ENCODE results near the gene FAM98B. TPM values are rescaled to one million over a fixed set of nuclear protein-coding genes. Genes with fewer than 3 reads are reported as not detected.

Gene FAM98B
- total RNA-seq, 2 experiments from 2014 or later, result 20.1 to 20.4 TPM

GRCh38 chr15:38532728-38533127 is 78.8 kb downstream of the FAM98B start:
- no peak for DNase-seq
- no peaks in the 10 kb centered on the region for H3K27me3 ChIP-seq (ENCODE audit: control insufficient read depth in 1 of 2, insufficient read depth in 2 of 2, low read length in 2 of 2)
- Mint-ChIP-seq H3K27me3 (no peaks in the 10 kb centered on the region), H3K27ac (peak overlapping the region; percentile 80), H3K4me1 (ENCODE audit: low read depth) (peaks cover 99% of the 10 kb centered on the region), H3K36me3 (ENCODE audit: low read depth) (peaks cover 100% of the 10 kb centered on the region), H3K9me3 (no peaks in the 10 kb centered on the region), H3K4me3 (peak overlapping the region; percentile 32)
- no peak overlapping the region for H3K4me3 ChIP-seq (ENCODE audit: low read length)
- intact Hi-C loops (cut with DNase I, micrococcal nuclease), result loop anchor here in 1 of 2 experiments (10.0 kb wide), 1 partner anchor 48 kb away; no protein-coding TSS in a partner anchor
- H3K27ac ChIP-seq (ENCODE audit: low read depth in 1 of 2, low read length in 2 of 2), result peak overlapping the region; percentile 31 to 36
- H3K4me1 ChIP-seq (ENCODE audit: insufficient read depth, low read length), result peaks cover 69% of the 10 kb centered on the region
- H3K36me3 ChIP-seq (ENCODE audit: insufficient read depth, low read length), result peaks cover 87% of the 10 kb centered on the region
- ChIA-PET CTCF (interaction anchor here (0.7 to 3.6 kb wide), 8 partner anchors 10 to 175 kb away, joined by 3 to 20 read pairs (median 4); partner anchors contain the start of gene RASGRP1), POLR2A (interaction anchor here (1.0 to 1.7 kb wide), 6 partner anchors 9 to 157 kb away, joined by 3 to 5 read pairs (median 4); no protein-coding TSS in a partner anchor)
- no peak for ATAC-seq (ENCODE audit: poor library complexity)
- TF ChIP-seq, protein P1, sequence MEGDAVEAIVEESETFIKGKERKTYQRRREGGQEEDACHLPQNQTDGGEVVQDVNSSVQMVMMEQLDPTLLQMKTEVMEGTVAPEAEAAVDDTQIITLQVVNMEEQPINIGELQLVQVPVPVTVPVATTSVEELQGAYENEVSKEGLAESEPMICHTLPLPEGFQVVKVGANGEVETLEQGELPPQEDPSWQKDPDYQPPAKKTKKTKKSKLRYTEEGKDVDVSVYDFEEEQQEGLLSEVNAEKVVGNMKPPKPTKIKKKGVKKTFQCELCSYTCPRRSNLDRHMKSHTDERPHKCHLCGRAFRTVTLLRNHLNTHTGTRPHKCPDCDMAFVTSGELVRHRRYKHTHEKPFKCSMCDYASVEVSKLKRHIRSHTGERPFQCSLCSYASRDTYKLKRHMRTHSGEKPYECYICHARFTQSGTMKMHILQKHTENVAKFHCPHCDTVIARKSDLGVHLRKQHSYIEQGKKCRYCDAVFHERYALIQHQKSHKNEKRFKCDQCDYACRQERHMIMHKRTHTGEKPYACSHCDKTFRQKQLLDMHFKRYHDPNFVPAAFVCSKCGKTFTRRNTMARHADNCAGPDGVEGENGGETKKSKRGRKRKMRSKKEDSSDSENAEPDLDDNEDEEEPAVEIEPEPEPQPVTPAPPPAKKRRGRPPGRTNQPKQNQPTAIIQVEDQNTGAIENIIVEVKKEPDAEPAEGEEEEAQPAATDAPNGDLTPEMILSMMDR (IDR thresholded peaks at IDR 0.05), result no peak
- no peaks in the 10 kb centered on the region for H3K9me3 ChIP-seq (ENCODE audit: control insufficient read depth in 1 of 2, insufficient read depth in 1 of 2, low read length in 2 of 2)

DNA sequence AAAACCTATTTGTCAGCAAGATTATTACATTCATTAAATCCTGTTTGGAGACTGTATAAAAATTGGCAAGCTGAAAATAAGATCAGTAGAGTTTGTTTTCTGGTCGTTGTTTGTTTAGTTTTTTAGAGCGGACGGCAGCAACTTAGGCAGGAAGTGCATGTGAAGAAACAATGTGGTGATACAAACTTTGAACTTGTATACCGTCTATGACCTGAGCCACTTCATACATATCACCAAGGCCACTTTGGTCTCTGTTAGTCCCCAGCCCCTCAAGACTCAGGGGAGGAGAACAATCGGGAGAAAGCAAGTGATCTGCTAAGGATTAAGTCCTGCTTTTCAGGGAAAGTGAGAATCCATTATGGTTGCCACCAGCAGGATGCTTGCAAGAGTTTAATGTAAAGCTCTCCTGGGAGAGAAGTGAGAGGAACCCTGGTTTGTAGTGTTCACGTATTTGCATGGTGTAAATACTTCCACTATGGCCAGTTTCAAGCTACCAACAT is 79.5 kb downstream of the FAM98B start:
- ChIA-PET POLR2A (interaction anchor here (0.6 to 1.7 kb wide), 7 partner anchors 9 to 157 kb away, joined by 3 to 6 read pairs (median 4); no protein-coding TSS in a partner anchor), CTCF (interaction anchor here (0.7 to 3.6 kb wide), 7 partner anchors 9 to 174 kb away, joined by 3 to 20 read pairs (median 3); partner anchors contain the start of gene RASGRP1)
- H3K27me3 Mint-ChIP-seq, result no peaks in the 10 kb centered on the region
- Histone ChIP-seq H3K4me1 (ENCODE audit: insufficient read depth, low read length) (peaks cover 76% of the 10 kb centered on the region), H3K27me3 (ENCODE audit: control insufficient read depth in 1 of 2, insufficient read depth in 2 of 2, low read length in 2 of 2) (no peaks in the 10 kb centered on the region), H3K9me3 (ENCODE audit: control insufficient read depth in 1 of 2, insufficient read depth in 1 of 2, low read length in 2 of 2) (no peaks in the 10 kb centered on the region), H3K4me3 (ENCODE audit: low read length) (no peak overlapping the region), H3K27ac (ENCODE audit: low read depth in 1 of 2, low read length in 2 of 2) (peak overlapping the region in 1 of 2 donors; percentile 34), H3K36me3 (ENCODE audit: insufficient read depth, low read length) (peaks cover 87% of the 10 kb centered on the region)
- H3K4me1 Mint-ChIP-seq (ENCODE audit: low read depth), result peaks cover 99% of the 10 kb centered on the region
- intact Hi-C loops (cut with DNase I, micrococcal nuclease), result loop anchor here in 1 of 2 experiments (10.0 kb wide), 1 partner anchor 49 kb away; no protein-coding TSS in a partner anchor
- DNase-seq (no peak), ATAC-seq (ENCODE audit: poor library complexity) (no peak)
- H3K9me3 Mint-ChIP-seq, result no peaks in the 10 kb centered on the region
- H3K36me3 Mint-ChIP-seq (ENCODE audit: low read depth), result peaks cover 100% of the 10 kb centered on the region
- peak overlapping the region; percentile 80 for H3K27ac Mint-ChIP-seq
- peak overlapping the region; percentile 72 for H3K4me3 Mint-ChIP-seq
- TF ChIP-seq, protein P1 (IDR thresholded peaks at IDR 0.05), result no peak

DNA sequence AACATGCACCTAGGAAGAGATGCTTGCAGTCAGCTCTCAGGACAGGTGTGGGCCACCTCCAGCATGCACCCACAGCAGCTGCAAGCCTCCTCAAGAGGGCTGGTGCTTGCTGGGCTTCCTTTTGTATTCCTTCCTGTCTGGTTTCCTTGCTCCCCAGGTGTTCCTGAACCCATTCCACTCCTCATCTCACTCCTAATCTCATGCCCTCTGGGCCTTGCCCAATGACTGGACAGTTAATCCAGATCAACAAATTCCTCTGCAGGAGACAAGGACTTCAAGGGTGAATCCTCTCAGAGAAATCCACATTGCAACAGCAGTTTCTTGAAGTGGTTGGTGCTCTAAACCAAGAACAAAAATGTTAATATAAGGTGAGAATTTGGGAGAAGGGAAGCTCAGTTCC is 80.0 kb downstream of the FAM98B start:
- no peak for DNase-seq

More for the DNA sequence above, 80.0 kb downstream of the FAM98B start:
- Mint-ChIP-seq H3K27me3 (no peaks in the 10 kb centered on the region), H3K4me3 (peak overlapping the region; percentile 72), H3K36me3 (ENCODE audit: low read depth) (peaks cover 97% of the 10 kb centered on the region), H3K27ac (peak overlapping the region; percentile 80), H3K9me3 (no peaks in the 10 kb centered on the region), H3K4me1 (ENCODE audit: low read depth) (peaks cover 99% of the 10 kb centered on the region)
- Histone ChIP-seq H3K27me3 (ENCODE audit: control insufficient read depth in 1 of 2, insufficient read depth in 2 of 2, low read length in 2 of 2) (no peaks in the 10 kb centered on the region), H3K9me3 (ENCODE audit: control insufficient read depth in 1 of 2, insufficient read depth in 1 of 2, low read length in 2 of 2) (no peaks in the 10 kb centered on the region), H3K36me3 (ENCODE audit: insufficient read depth, low read length) (peaks cover 83% of the 10 kb centered on the region), H3K4me1 (ENCODE audit: insufficient read depth, low read length) (peaks cover 81% of the 10 kb centered on the region), H3K27ac (ENCODE audit: low read depth in 1 of 2, low read length in 2 of 2) (peak overlapping the region in 1 of 2 donors; percentile 34), H3K4me3 (ENCODE audit: low read length) (no peak overlapping the region)
- intact Hi-C loops (cut with DNase I, micrococcal nuclease), result loop anchor here in 1 of 2 experiments (10.0 kb wide), 1 partner anchor 49 kb away; no protein-coding TSS in a partner anchor
- ChIA-PET POLR2A (interaction anchor here (0.6 to 1.8 kb wide), 8 partner anchors 12 to 118 kb away, joined by 3 to 8 read pairs (median 4); partner anchors contain the start of gene RASGRP1), CTCF (interaction anchor here (1.2 to 3.6 kb wide), 4 partner anchors 30 to 174 kb away, joined by 3 to 20 read pairs (median 4); partner anchors contain the start of gene RASGRP1)
- TF ChIP-seq, protein P1 (IDR thresholded peaks at IDR 0.05), result no peak
- ATAC-seq (ENCODE audit: poor library complexity), result no peak

All from CD4-positive, alpha-beta T cell (primary cell).